HCT116 (cell line): ENCODE results near the gene LY9. TPM values are rescaled to one million over a fixed set of nuclear protein-coding genes. Genes with fewer than 3 reads are reported as not detected.

Source experiments
- ATAC-seq: fragments of 200-7000 bp; cut with Tn5 transposase; 2 replicates; pipeline ENCODE4 v1.9.1; 2020; ENCODE audit warnings: mild to moderate bottlenecking, moderate library complexity
- BruUV-seq: library from RNA; stranded (reverse); fragments of 400-500 nt; replicated peaks from 2 replicates; lab custom pipeline; 2021; lab: Mats Ljungman, UMichigan
- CTCF ChIA-PET: fragments of 300-600 bp; sonication (Branson Sonifier 250); formaldehyde crosslinking; loops from one replicate; lab custom pipeline; 2021; ENCODE audit warnings: antibody characterized with exemption; lab: Charles Lee
- POLR2A ChIA-PET: fragments of 300-600, 350-600 bp; sonication (Branson Sonifier 250); formaldehyde crosslinking; loops from one replicate; lab custom pipeline; 2021; ENCODE audit warnings: antibody characterized with exemption; lab: Charles Lee
- RAD21 ChIA-PET, 2 experiments: fragments of 300-600 bp; sonication (Branson Sonifier 250); formaldehyde crosslinking; loops; one replicate each; lab custom pipeline; 2023; ENCODE audit warnings: low total read pairs in 2 of 2; ENCODE audit not compliant: uncharacterized antibody in 2 of 2, unreplicated experiment in 2 of 2, low non-redundant PET in 1 of 2; lab: Charles Lee
- DNase-seq: peaks from one replicate; pipeline ENCODE4 v3.0.0-alpha.2; 2010; ENCODE audit warnings: low read depth, low spot score
- H2AFZ ChIP-seq: fragments of 200-600 bp; shearing (Covaris generic), sonication (generic); 2 replicates; pipeline ENCODE4 v1.6.1; 2017; ENCODE audit warnings: low read depth, mixed run types, mixed read lengths, antibody characterized with exemption, low read length; ENCODE audit not compliant: poor library complexity, severe bottlenecking
- H3K27ac ChIP-seq: 2 replicates; pipeline ENCODE4 v1.5.1; 2012; ENCODE audit warnings: low read depth, low read length
- H3K27me3 ChIP-seq: fragments of 200-600 bp; sonication (generic); 2 replicates; pipeline ENCODE4 v1.6.1; 2016; ENCODE audit warnings: mixed run types, low read length, mixed read lengths; ENCODE audit not compliant: insufficient read depth
- H3K36me3 ChIP-seq, 2 experiments: fragments of 200-500 bp in 1 of 2; fragments of 200-600 bp in 1 of 2; sonication (Bioruptor generic) in 1 of 2; sonication (generic) in 1 of 2; 2 replicates each; pipeline versions ENCODE4 v1.5.1 to v1.6.1; 2014 to 2016; ENCODE audit warnings: low read length in 2 of 2, inconsistent platforms in 1 of 2, mixed read lengths in 1 of 2, mixed run types in 1 of 2; ENCODE audit not compliant: insufficient read depth in 2 of 2, control insufficient read depth in 1 of 2
- H3K4me1 ChIP-seq, 2 experiments: fragments of 200-600 bp in 1 of 2; sonication (generic) in 1 of 2; 2 replicates each; pipeline versions ENCODE4 v1.5.1 to v1.6.1; 2012 to 2017; ENCODE audit warnings: low read length in 2 of 2, inconsistent platforms in 1 of 2, mild to moderate bottlenecking in 1 of 2, mixed read lengths in 1 of 2, mixed run types in 1 of 2, moderate library complexity in 1 of 2; ENCODE audit not compliant: insufficient read depth in 2 of 2, control insufficient read depth in 1 of 2
- H3K4me2 ChIP-seq: fragments of 200-600 bp; sonication (generic); 2 replicates; pipeline ENCODE4 v1.6.1; 2017; ENCODE audit warnings: mixed run types, low read length, mixed read lengths
- H3K4me3 ChIP-seq, 2 experiments: fragments of 200-600 bp in 1 of 2; sonication (generic) in 1 of 2; replicated peaks in 1 of 2; 2 replicates each; pipeline ENCODE4 v1.5.1; 2011 to 2016; ENCODE audit warnings: low read length in 2 of 2, control low read depth in 1 of 2, low read depth in 1 of 2, mild to moderate bottlenecking in 1 of 2, mixed read lengths in 1 of 2, mixed run types in 1 of 2
- H3K79me2 ChIP-seq: fragments of 200-600 bp; sonication (generic); 2 replicates; pipeline ENCODE4 v1.6.1; 2017; ENCODE audit warnings: mild to moderate bottlenecking, mixed run types, low read length, moderate library complexity, mixed read lengths; ENCODE audit not compliant: insufficient read depth
- H3K9ac ChIP-seq: fragments of 200-600 bp; sonication (generic); 2 replicates; pipeline ENCODE4 v1.6.1; 2016; ENCODE audit warnings: low read length, mixed read lengths
- H3K9me2 ChIP-seq: fragments of 200-600 bp; sonication (generic), shearing (Covaris generic); 2 replicates; pipeline ENCODE4 v1.6.1; 2017; ENCODE audit warnings: mixed run types, mild to moderate bottlenecking, moderate library complexity; ENCODE audit not compliant: insufficient read depth
- H3K9me3 ChIP-seq, 2 experiments: fragments of 200-500 bp in 1 of 2; fragments of 200-600 bp in 1 of 2; sonication (Bioruptor generic) in 1 of 2; sonication (generic) in 1 of 2; 2 replicates each; pipeline ENCODE4 v1.6.1; 2014 to 2017; ENCODE audit warnings: low read length in 2 of 2, mixed read lengths in 2 of 2, inconsistent platforms in 1 of 2, low read depth in 1 of 2, mild to moderate bottlenecking in 1 of 2, mixed run types in 1 of 2, moderate library complexity in 1 of 2; ENCODE audit not compliant: control insufficient read depth in 1 of 2, insufficient read depth in 1 of 2
- H4K20me1 ChIP-seq: fragments of 200-600 bp; sonication (generic), shearing (Covaris generic); 2 replicates; pipeline ENCODE4 v1.6.1; 2017; ENCODE audit warnings: mixed run types, mild to moderate bottlenecking, moderate library complexity; ENCODE audit not compliant: insufficient read depth
- ATF3 ChIP-seq: IDR thresholded peaks from 2 replicates; pipeline ENCODE4 v1.6.1; 2012
- CEBPB ChIP-seq: IDR thresholded peaks from 2 replicates; pipeline ENCODE4 v1.6.1; 2012; ENCODE audit warnings: low read depth
- ELF1 ChIP-seq: IDR thresholded peaks from 2 replicates; pipeline ENCODE4 v1.6.1; 2012; ENCODE audit warnings: low read depth, borderline replicate concordance
- EZH2 ChIP-seq: fragments of 200-600 bp; sonication (generic); IDR thresholded peaks from 2 replicates; pipeline ENCODE4 v1.6.1; 2017; ENCODE audit warnings: antibody characterized with exemption, mixed run types
- FOSL1 ChIP-seq: IDR thresholded peaks from 2 replicates; pipeline ENCODE4 v1.6.1; 2012; ENCODE audit warnings: low read depth
- MAX ChIP-seq: IDR thresholded peaks from 2 replicates; pipeline ENCODE4 v1.6.1; 2012
- SP1 ChIP-seq: IDR thresholded peaks from 2 replicates; pipeline ENCODE4 v1.6.1; 2012; ENCODE audit warnings: low read depth
- ZNF274 ChIP-seq: fragments of 200-500 bp; sonication (Bioruptor generic); IDR thresholded peaks from 2 replicates; pipeline ENCODE4 v1.6.1; 2014; ENCODE audit warnings: mild to moderate bottlenecking, low read depth, low read length, inconsistent platforms
- intact Hi-C: fragments of 100-400 bp; cut with micrococcal nuclease; formaldehyde crosslinking; loops from 2 replicates; pipeline ENCODE4 v1.10.0; 2022
- total RNA-seq: library from RNA; stranded (reverse); gene quantifications from one replicate; pipeline ENCODE4 v1.2.1, GENCODE V29; 2021; ENCODE audit not compliant: unreplicated experiment

Gene LY9
- total RNA-seq, 1 experiment from 2014 or later = 0.22 TPM

GRCh38 chr1:160836981-160837557 is 41.1 kb downstream of the LY9 start:
- Histone ChIP-seq H3K9ac (no peak overlapping the region), H3K27ac (no peak overlapping the region), H3K4me1 (0 out of 4 replicates have a peak, but pooled peaks cover 0 to 3% of the 10 kb centered on the region in 2 experiments), H3K9me3 (no peaks in the 10 kb centered on the region), H3K4me2 (no peak overlapping the region), H3K27me3 (peaks cover 5% of the 10 kb centered on the region; the same call in 1 of the 2 replicates), H4K20me1 (no peaks in the 10 kb centered on the region), H2AFZ (no peak overlapping the region), H3K4me3 (no peak overlapping the region), H3K36me3 (no peaks in the 10 kb centered on the region), H3K9me2 (no peaks in the 10 kb centered on the region), H3K79me2 (no peaks in the 10 kb centered on the region)
- no peak for ATAC-seq
- RAD21 ChIA-PET = interaction anchor here in 1 of 2 experiments (0.6 to 0.8 kb wide), 2 partner anchors 114 to 157 kb away, joined by 3 to 5 read pairs; no protein-coding TSS in a partner anchor
- BruUV-seq = no TSS peak
- intact Hi-C loops = loop anchor here (5.0 kb wide), 1 partner anchor 300 kb away; no protein-coding TSS in a partner anchor
- no peak for DNase-seq
- POLR2A ChIA-PET = no interaction called here
- TF ChIP-seq FOSL1 (no peak), ATF3 (no peak), MAX (no peak), CEBPB (no peak), EZH2 (no peak), SP1 (no peak), ZNF274 (no peak), ELF1 (no peak)
- CTCF ChIA-PET = interaction anchor here (0.7 to 5.0 kb wide), 4 partner anchors 15 to 117 kb away, joined by 3 to 45 read pairs (median 6); partner anchors contain the start of gene ITLN2
